Osteocyte (in vitro differentiated cells): ENCODE data around the gene C1orf87. TPM values are rescaled to one million over a fixed set of nuclear protein-coding genes. Genes with fewer than 3 reads are reported as not detected.

Source experiments
- DNase-seq: peaks from one replicate; pipeline ENCODE4 v3.0.0; 2021; ENCODE audit warnings: mixed read lengths; ENCODE audit not compliant: unreplicated experiment; ENCODE audit errors: extremely low spot score
- H3K27ac Mint-ChIP-seq: one replicate; pipeline ENCODE4 v1.8.0; 2021; ENCODE audit warnings: mild to moderate bottlenecking, mixed read lengths; ENCODE audit not compliant: unreplicated experiment
- H3K27me3 Mint-ChIP-seq: one replicate; pipeline ENCODE4 v1.8.0; 2021; ENCODE audit warnings: mixed read lengths; ENCODE audit not compliant: unreplicated experiment
- H3K36me3 Mint-ChIP-seq: one replicate; pipeline ENCODE4 v1.8.0; 2021; ENCODE audit warnings: mixed read lengths; ENCODE audit not compliant: unreplicated experiment
- H3K4me1 Mint-ChIP-seq: one replicate; pipeline ENCODE4 v1.8.0; 2021; ENCODE audit warnings: mixed read lengths; ENCODE audit not compliant: unreplicated experiment
- H3K4me3 Mint-ChIP-seq: one replicate; pipeline ENCODE4 v1.8.0; 2021; ENCODE audit warnings: mild to moderate bottlenecking, moderate library complexity, mixed read lengths; ENCODE audit not compliant: unreplicated experiment
- H3K9me3 Mint-ChIP-seq: one replicate; pipeline ENCODE4 v1.8.0; 2021; ENCODE audit warnings: mixed read lengths; ENCODE audit not compliant: unreplicated experiment
- CTCF ChIP-seq: fragments of 200-600 bp; sonication (generic); IDR thresholded peaks from 2 replicates; pipeline ENCODE4 v1.5.0; 2021; ENCODE audit warnings: antibody characterized with exemption, mild to moderate bottlenecking, moderate library complexity
- total RNA-seq: library from RNA; stranded (reverse); gene quantifications from 2 replicates; pipeline ENCODE4 v1.2.1, GENCODE V29; 2021

The C1orf87 gene
- total RNA-seq, 1 donor from 2014 or later = 0.94 TPM

GRCh38 chr1:59985911-59986515, 87.6 kb downstream of the C1orf87 start:
- no peak for DNase-seq
- H3K9me3 Mint-ChIP-seq = no peaks in the 10 kb centered on the region
- H3K4me3 Mint-ChIP-seq = no peak overlapping the region
- peaks cover 7% of the 10 kb centered on the region for H3K36me3 Mint-ChIP-seq
- peak overlapping the region; percentile 89 for H3K27ac Mint-ChIP-seq
- no peak for TF ChIP-seq CTCF
- H3K27me3 Mint-ChIP-seq = no peaks in the 10 kb centered on the region
- H3K4me1 Mint-ChIP-seq = peaks cover 26% of the 10 kb centered on the region

- Mint-ChIP-seq H3K4me1 (peaks cover 14% of the 10 kb centered on the region), H3K9me3 (no peaks in the 10 kb centered on the region), H3K4me3 (no peak overlapping the region), H3K27me3 (no peaks in the 10 kb centered on the region), H3K27ac (no peak overlapping the region), H3K36me3 (peaks cover 9% of the 10 kb centered on the region)
- TF ChIP-seq CTCF = no peak
- no peak for DNase-seq
These were observed 93.9 kb downstream of the C1orf87 start for GRCh38 chr1:59979666-59980065.

GRCh38 chr1:59978511-59978910, 95.1 kb downstream of the C1orf87 start:
- Mint-ChIP-seq H3K4me3 (no peak overlapping the region), H3K27ac (no peak overlapping the region), H3K4me1 (peaks cover 16% of the 10 kb centered on the region), H3K27me3 (no peaks in the 10 kb centered on the region), H3K36me3 (peaks cover 2% of the 10 kb centered on the region), H3K9me3 (no peaks in the 10 kb centered on the region)
- TF ChIP-seq CTCF = no peak
- DNase-seq = no peak

- peaks cover 16% of the 10 kb centered on the region for H3K4me1 Mint-ChIP-seq
- TF ChIP-seq CTCF = no peak
- no peak overlapping the region for H3K4me3 Mint-ChIP-seq
- no peaks in the 10 kb centered on the region for H3K9me3 Mint-ChIP-seq
- H3K36me3 Mint-ChIP-seq = peaks cover 2% of the 10 kb centered on the region
- H3K27me3 Mint-ChIP-seq = no peaks in the 10 kb centered on the region
- H3K27ac Mint-ChIP-seq = peak overlapping the region; percentile 43
- DNase-seq = no peak
These were observed 95.5 kb downstream of the C1orf87 start for GRCh38 chr1:59978026-59978425.

- peaks cover 2% of the 10 kb centered on the region for H3K36me3 Mint-ChIP-seq
- H3K4me3 Mint-ChIP-seq = no peak overlapping the region
- H3K27me3 Mint-ChIP-seq = no peaks in the 10 kb centered on the region
- no peaks in the 10 kb centered on the region for H3K9me3 Mint-ChIP-seq
- no peak for DNase-seq
- peak overlapping the region; percentile 33 for H3K27ac Mint-ChIP-seq
- no peak for TF ChIP-seq CTCF
- H3K4me1 Mint-ChIP-seq = peaks cover 16% of the 10 kb centered on the region
These were observed 96.5 kb downstream of the C1orf87 start for GRCh38 chr1:59977075-59977410.
